ENCODE results near the gene CPLANE1. TPM values are rescaled to one million over a fixed set of nuclear protein-coding genes. Genes with fewer than 3 reads are reported as not detected.

Gene CPLANE1
- total RNA-seq, 4 donors from 2014 or later, result 18.2 to 41.2 (median 26.4) TPM

GRCh38 chr5:37080697-37081096 lies 168.5 kb downstream of the CPLANE1 start:
- ATAC-seq, result no peak
- H3K27me3 ChIP-seq, result no peaks in the 10 kb centered on the region
- TF ChIP-seq POLR2AphosphoS5 (IDR thresholded peaks at IDR 0.05), result no peak
- TF ChIP-seq POLR2A (IDR thresholded peaks at IDR 0.05), result no peak
- TF ChIP-seq CTCF (IDR thresholded peaks at IDR 0.05), result no peak
- TF ChIP-seq EP300 (IDR thresholded peaks at IDR 0.05), result no peak
- H3K36me3 ChIP-seq, result peaks cover 0 to 64% of the 10 kb centered on the region in 2 donors
- WGBS, 2 donors (ENCODE audit: low coverage in 1 of 2), result 87 to 100% methylated on average over 3 of the region's 3 CpGs
- H3K4me1 ChIP-seq, result no peaks in the 10 kb centered on the region
- no peak overlapping the region for H3K27ac ChIP-seq
- no peak overlapping the region for H3K4me3 ChIP-seq
- no peaks in the 10 kb centered on the region for H3K9me3 ChIP-seq

- 90 to 100% methylated on average over 1 of the region's 1 CpG for WGBS, 2 donors (ENCODE audit: low coverage in 1 of 2)
- H3K4me1 ChIP-seq, result no peaks in the 10 kb centered on the region
- H3K4me3 ChIP-seq, result no peak overlapping the region
- H3K27me3 ChIP-seq, result no peaks in the 10 kb centered on the region
- no peaks in the 10 kb centered on the region for H3K9me3 ChIP-seq
- ATAC-seq, result no peak
- no peak overlapping the region for H3K27ac ChIP-seq
- TF ChIP-seq POLR2AphosphoS5 (IDR thresholded peaks at IDR 0.05) (no peak), POLR2A (IDR thresholded peaks at IDR 0.05) (no peak), EP300 (IDR thresholded peaks at IDR 0.05) (no peak), CTCF (IDR thresholded peaks at IDR 0.05) (no peak)
- peaks cover 0 to 44% of the 10 kb centered on the region in 2 donors for H3K36me3 ChIP-seq
Observed at GRCh38 chr5:37077146-37077545, 172.0 kb downstream of the CPLANE1 start.

- 64 to 90% methylated on average over 3 of the region's 3 CpGs for whole genome bisulfite sequencing, 2 donors (ENCODE audit: low coverage in 1 of 2)
- no peak for ATAC-seq
- H3K27me3 ChIP-seq, result no peaks in the 10 kb centered on the region
Observed at GRCh38 chr5:37075399-37075950, 173.7 kb downstream of the CPLANE1 start.

GRCh38 chr5:37071901-37072581 lies 177.1 kb downstream of the CPLANE1 start:
- no peak for ATAC-seq
- Histone ChIP-seq H3K36me3 (peaks cover 0 to under 1% of the 10 kb centered on the region in 2 donors), H3K4me1 (no peaks in the 10 kb centered on the region), H3K4me3 (no peak overlapping the region), H3K9me3 (no peaks in the 10 kb centered on the region), H3K27ac (no peak overlapping the region), H3K27me3 (no peaks in the 10 kb centered on the region)
- WGBS, 2 donors (ENCODE audit: low coverage in 1 of 2), result 73 to 83% methylated on average over 1 of the region's 1 CpG
- TF ChIP-seq POLR2AphosphoS5 (IDR thresholded peaks at IDR 0.05) (no peak), CTCF (IDR thresholded peaks at IDR 0.05) (no peak), EP300 (IDR thresholded peaks at IDR 0.05) (no peak), POLR2A (IDR thresholded peaks at IDR 0.05) (no peak)

More at GRCh38 chr5:37075399-37075950, 173.7 kb downstream of the CPLANE1 start:
- no peaks in the 10 kb centered on the region for H3K9me3 ChIP-seq
- no peak overlapping the region for H3K4me3 ChIP-seq
- no peak overlapping the region for H3K27ac ChIP-seq
- H3K4me1 ChIP-seq, result no peaks in the 10 kb centered on the region
- H3K36me3 ChIP-seq, result peaks cover 0 to 28% of the 10 kb centered on the region in 2 donors
- TF ChIP-seq EP300 (IDR thresholded peaks at IDR 0.05), result no peak
- no peak for TF ChIP-seq CTCF (IDR thresholded peaks at IDR 0.05)
- TF ChIP-seq POLR2AphosphoS5 (IDR thresholded peaks at IDR 0.05), result no peak
- no peak for TF ChIP-seq POLR2A (IDR thresholded peaks at IDR 0.05)

GRCh38 chr5:37071487-37071886 lies 177.7 kb downstream of the CPLANE1 start:
- ATAC-seq, result no peak
- TF ChIP-seq CTCF (IDR thresholded peaks at IDR 0.05), result no peak
- no peak for TF ChIP-seq EP300 (IDR thresholded peaks at IDR 0.05)
- no peak for TF ChIP-seq POLR2A (IDR thresholded peaks at IDR 0.05)
- TF ChIP-seq POLR2AphosphoS5 (IDR thresholded peaks at IDR 0.05), result no peak
- Histone ChIP-seq H3K27me3 (no peaks in the 10 kb centered on the region), H3K27ac (no peak overlapping the region), H3K36me3 (peaks cover 0 to 6% of the 10 kb centered on the region in 2 donors), H3K9me3 (no peaks in the 10 kb centered on the region), H3K4me1 (no peaks in the 10 kb centered on the region), H3K4me3 (no peak overlapping the region)
- WGBS, 2 donors (ENCODE audit: low coverage in 1 of 2), result 73% methylated on average over 1 of the region's 1 CpG; no CpG with 5 or more reads in 1 of the 2 donors
